ENCODE measurements around the gene CDKL1.

GRCh38 chr14:50308363-50308915, 88.2 kb downstream of the CDKL1 start:
- no peak for TF ChIP-seq RAD21 (IDR thresholded peaks at IDR 0.05; ENCODE audit: low read depth)
- no peak for TF ChIP-seq EP300 (IDR thresholded peaks at IDR 0.05; ENCODE audit: borderline replicate concordance)
- no peak for TF ChIP-seq REST (IDR thresholded peaks at IDR 0.05; ENCODE audit: low read depth)
- no peak for TF ChIP-seq YY1 (IDR thresholded peaks at IDR 0.05; ENCODE audit: low read depth)
- no peak for TF ChIP-seq TEAD4 (IDR thresholded peaks at IDR 0.05)
- TF ChIP-seq TAF1 (IDR thresholded peaks at IDR 0.05; ENCODE audit: low read depth), result no peak
- TF ChIP-seq TCF12 (IDR thresholded peaks at IDR 0.05; ENCODE audit: low read depth), result no peak
- TF ChIP-seq FOXM1 (IDR thresholded peaks at IDR 0.05; ENCODE audit: borderline replicate concordance, low read depth), result no peak
- no peak for TF ChIP-seq NFIC (IDR thresholded peaks at IDR 0.05)
- TF ChIP-seq CEBPB (IDR thresholded peaks at IDR 0.05), result no peak
- no peak for TF ChIP-seq MAX (IDR thresholded peaks at IDR 0.05)
- TF ChIP-seq ZBTB7A (IDR thresholded peaks at IDR 0.05; ENCODE audit: low read depth), result no peak
- no peak for TF ChIP-seq EGR1 (IDR thresholded peaks at IDR 0.05)
- no peak for TF ChIP-seq USF1 (IDR thresholded peaks at IDR 0.05)
